Stimulated activated CD4-positive, alpha-beta T cell treated with anti-CD3 and anti-CD28 coated beads, Interleukin-4, amount 100 ng/mL, for 24 hours (primary cell): ENCODE results near the gene BRIP1.
"Not testable (repeated sequence)": the region's sequence is repeated elsewhere in the genome, so short reads cannot be mapped to it uniquely, and the experiment has no call there.

Experiments
- DNase-seq: peaks from one replicate; pipeline ENCODE4 v3.0.0-alpha.2; 2020

The BRIP1 gene

DNA sequence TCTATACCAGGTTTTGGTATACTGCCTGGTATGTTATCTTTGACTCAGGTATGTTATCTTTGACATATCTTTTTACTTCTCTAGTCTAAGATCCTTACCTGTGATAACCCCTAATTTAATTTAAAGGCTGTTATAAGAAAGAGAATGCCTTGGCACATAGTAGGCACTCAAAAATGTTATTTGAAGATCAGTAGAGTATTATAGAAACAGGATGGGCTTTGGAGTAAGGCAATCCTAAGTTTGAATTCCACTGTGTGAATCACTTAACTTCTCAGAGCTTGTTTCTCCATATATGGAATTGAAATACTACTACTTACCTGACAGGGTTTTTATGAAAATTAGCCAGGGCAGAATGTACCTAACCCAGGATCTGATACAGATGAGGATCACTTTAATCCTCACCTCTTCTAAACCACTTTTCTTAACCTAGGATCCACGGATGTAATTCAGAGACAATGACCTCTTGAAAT, 1.2 kb downstream of the BRIP1 start:
- DNase-seq: no peak

GRCh38 chr17:61860397-61860796, 2.9 kb downstream of the BRIP1 start:
- DNase-seq: not testable (repeated sequence)

- no peak for DNase-seq
These were observed 7.3 kb downstream of the BRIP1 start for GRCh38 chr17:61856035-61856434.

DNA sequence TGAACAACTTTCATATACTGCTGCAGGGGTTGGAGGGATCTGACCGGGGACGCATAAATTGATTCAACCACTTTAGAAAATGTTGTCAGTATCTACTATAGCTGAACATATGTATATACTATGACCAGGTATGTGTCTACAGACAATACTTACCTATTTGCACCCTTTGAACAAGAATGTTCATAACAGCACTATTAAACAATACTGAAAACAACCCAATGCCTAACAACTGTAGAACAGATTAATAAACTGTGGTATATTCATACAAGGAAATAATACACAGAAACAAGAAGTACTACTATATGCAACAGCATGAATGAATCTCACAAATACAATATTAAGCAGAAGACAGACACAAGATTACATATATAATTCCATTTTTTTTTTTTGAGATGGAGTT, 10.5 kb downstream of the BRIP1 start:
- no peak for DNase-seq

- no peak for DNase-seq
These were observed 13.7 kb downstream of the BRIP1 start for GRCh38 chr17:61849674-61850073.

GRCh38 chr17:61848896-61849295, 14.4 kb downstream of the BRIP1 start:
- no peak for DNase-seq

DNA sequence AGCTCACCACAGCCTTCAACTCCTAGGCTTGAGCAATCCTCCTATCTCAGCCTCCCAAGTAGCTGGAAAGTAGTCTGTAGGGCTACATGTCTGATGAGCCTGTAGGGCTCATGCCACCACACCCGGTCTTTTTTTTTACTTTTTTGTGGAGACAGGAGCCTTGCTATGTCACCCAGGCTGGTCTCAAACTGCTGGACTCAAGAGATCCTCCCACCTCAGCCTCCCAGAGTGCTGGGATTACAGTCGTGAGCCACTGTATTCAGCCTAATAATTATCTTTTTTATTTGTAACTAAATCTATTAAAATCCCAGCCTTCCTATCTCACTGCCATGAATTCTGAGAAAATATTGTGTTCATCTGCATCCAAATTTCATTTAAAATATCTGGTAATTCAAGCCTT, 15.1 kb downstream of the BRIP1 start:
- DNase-seq: no peak

GRCh38 chr17:61847659-61848058, 15.7 kb downstream of the BRIP1 start:
- DNase-seq: no peak

DNA sequence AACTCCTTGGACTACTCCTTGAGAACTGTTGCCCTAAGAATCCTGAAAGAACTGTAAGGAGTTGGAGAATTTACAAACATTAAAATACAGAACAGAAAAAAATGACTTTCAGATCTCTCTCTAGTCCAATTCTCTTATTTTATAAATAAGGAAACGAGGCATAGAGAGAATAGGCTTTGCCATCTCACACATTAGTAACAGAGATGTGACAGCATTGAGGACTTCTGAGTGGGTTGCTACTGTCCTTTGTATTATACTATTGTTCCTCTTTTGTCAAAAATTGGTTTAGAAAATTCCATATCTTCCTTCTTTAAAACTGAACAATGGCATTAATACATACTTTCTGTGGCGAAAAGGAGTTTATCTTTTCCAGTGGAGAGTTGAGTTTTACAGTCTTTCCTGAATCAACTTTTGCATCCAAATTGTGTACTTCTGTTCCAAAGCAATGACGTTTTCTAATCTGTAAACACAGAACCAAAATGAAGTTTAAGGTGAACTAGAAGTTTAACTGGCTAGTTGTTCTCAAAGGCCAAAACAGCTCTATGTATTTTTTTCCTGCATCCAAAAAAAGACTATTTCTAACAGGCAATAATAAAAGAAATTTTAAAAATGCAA, 16.5 kb downstream of the BRIP1 start:
- DNase-seq: no peak

DNA sequence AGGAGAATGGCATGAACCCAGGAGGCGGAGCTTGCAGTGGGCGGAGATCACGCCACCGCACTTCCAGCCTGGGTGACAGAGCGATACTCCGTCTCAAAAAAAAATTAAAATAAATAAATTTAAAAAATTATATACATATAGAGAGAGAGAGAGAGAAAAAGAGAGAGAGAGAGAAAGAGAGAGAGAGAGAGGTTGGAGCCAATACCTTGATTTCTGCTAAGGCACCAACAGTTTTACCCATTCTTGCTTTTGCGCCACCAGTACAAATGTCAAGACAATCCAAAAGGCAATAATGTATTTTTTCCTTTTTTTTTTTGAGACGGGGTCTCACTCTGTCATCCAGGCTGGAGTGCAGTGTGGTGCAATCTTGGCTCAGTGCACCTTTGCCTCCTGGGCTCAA, 17.2 kb downstream of the BRIP1 start:
- DNase-seq: no peak

DNA sequence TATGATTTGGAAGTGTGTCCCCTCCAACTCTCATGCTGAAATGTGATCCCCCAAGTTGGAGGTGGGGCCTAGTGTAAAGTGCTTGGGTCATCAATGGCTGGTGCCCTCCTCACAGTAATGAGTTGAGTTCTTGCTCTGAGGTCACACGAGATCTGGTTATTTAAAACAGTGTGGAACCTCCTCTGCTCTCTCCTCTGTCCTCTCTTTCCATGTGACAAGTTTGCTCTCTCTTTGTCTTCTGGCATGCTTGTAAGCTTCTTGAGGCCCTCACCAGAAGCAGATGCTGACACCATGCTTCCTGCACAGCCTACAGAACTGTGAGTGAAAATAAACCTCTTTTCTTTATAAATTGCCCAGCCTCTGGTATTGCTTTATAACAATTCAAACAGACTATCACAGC, 19.9 kb downstream of the BRIP1 start:
- DNase-seq: no peak

DNA sequence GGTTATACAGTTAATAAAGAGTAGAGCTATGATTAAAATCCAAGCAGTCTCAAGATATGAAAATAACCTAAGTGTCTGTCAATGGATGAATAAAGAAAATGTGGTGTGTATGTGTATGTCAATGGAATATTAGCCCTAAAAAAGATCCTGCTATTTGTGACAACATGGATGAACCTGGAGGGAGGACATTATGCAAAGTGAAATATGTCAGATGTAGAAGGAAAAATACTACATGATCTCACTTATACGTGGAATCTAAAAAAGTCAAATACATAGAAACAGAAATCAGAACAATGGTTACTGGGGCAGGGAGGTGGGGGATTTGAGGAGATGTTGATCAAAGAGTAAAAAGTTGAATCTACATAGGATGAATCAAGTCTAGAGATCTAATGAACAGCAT, 20.4 kb downstream of the BRIP1 start:
- no peak for DNase-seq

DNA sequence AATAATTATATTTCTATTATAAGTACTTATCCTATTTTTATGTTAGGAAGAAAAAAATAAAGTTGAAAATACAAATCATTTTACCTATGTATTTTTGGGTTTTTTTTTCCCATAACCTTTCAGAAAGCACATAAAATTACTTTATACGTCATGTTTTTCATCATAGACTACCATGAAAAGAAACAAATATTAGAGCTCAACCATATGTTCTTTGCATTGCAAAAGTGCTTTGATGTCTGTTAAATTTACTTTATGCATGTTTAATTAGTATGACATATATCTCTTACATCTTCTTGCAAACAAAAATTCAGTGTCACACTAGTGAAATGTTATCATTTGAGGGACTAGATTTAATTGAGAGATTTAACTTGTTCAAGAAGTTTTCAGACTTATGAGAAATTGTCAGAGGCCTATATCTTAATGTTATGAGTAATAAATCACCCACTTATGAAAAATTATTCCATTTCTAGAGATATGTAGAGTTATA, 24.0 kb downstream of the BRIP1 start:
- no peak for DNase-seq

GRCh38 chr17:61837175-61838051, 25.9 kb downstream of the BRIP1 start:
- peak; percentile 56 for DNase-seq

GRCh38 chr17:61836266-61837174, 26.8 kb downstream of the BRIP1 start:
- no peak for DNase-seq

DNA sequence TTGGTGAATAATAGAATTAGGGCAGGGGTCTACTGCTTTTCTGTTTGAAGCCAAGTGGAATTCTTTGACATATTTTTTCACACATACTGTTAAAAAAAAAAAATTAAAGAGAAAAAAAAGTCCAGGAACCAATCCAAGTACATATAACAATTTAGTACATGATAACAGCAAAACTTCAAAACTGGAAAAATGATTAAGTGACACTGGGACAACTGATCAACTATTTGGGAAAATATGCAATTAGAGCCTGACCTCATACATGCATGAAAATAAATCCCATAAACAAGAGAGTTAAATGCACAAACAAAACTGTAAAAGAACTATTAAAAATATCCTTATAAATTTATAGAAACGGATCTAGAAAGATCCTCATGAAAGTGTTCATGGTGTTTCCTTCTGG, 27.7 kb downstream of the BRIP1 start:
- DNase-seq: no peak

DNA sequence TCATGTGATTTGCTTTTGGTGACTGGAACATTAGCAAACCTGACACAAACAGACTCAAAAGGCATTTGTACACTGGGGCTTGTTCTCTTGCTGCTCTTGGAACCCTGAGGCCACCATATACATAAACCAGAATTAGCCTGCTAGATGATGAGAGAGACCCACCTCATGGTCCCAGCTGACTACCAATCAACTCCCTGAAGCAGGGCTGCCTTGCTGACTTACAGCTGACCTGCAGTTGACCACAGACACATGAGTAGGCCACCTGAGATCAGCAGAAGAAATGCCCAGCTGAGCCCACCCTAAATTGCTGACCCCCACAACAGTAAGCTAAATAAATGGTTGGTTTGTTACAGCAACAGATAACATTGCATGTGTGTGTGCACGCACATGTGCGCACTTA, 28.7 kb downstream of the BRIP1 start:
- no peak for DNase-seq

DNA sequence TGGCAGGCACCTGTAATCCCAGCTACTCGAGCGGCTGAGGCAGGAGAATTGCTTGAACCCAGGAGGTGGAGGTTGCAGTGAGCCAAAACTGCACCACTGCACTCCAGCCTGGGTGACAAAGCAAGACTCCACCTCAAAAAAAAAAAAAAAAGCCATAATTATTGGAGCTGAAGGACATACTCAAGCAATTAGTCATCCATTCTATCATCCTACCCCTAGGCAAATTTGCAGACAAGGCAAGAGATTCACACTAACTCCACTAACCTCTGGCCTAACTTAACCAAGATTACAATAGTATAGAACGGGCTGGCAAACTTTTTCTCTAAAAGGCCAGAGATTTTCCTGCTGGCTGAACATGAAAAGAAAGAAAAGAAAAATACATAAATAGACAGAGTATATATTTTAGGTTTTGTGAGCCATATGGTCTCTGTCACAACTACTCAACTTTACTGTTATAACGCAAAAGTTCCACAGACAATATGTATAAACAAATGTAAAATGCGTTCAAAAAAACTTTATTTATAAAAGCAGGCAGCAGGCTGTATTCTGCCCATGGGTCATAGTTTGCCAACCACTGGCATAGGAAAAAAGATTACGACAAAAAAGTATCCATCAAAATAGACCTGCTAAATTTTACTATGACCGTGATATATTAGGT, 29.7 kb downstream of the BRIP1 start:
- DNase-seq: no peak

- no peak for DNase-seq
These were observed 30.9 kb downstream of the BRIP1 start for GRCh38 chr17:61832463-61832862.

- no peak for DNase-seq
These were observed 32.2 kb downstream of the BRIP1 start for GRCh38 chr17:61831099-61831498.

GRCh38 chr17:61828694-61829093, 34.6 kb downstream of the BRIP1 start:
- no peak for DNase-seq

DNA sequence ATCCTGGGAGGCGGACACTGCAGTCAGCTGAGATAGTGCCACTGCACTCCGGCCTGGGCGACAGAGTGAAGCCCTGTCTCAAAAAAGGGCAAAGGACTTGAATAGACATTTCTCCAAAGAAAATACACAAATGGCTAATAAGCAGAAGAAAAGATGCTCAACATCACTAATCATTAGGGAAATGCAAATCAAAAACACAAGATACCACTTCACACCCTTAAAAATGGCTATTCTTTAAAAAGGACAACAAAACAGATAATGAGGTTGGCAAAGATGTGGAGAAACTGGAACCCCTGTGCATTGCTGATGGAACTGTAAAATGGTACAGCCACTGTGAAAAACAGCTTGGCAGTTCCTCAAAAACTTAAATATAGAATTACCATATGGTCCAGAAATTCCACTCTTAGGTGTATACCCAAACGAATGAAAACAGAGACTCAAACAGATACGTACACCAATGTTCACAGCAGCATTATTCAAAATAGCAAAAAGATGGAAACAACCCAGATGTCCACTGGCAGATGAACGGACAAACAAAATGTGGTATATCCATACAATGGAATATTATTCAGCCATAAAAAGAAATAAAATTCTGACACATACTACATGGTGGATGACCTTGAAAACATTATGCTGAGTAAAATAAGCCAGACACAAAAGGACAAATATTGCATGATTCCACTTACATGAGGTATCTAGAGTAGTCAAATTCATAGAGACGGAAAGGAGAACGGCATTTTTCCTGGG, 35.5 kb downstream of the BRIP1 start:
- no peak for DNase-seq
